ENCODE data around the gene CUBN.
A peak's percentile ranks its signal among the peaks of the same experiment; 100 is the strongest.

Gene CUBN

GRCh38 chr10:17101257-17101909 lies 28.2 kb downstream of the CUBN start:
- peak; percentile 59 for DNase-seq

- peak; percentile 83 for DNase-seq
These were observed 29.0 kb downstream of the CUBN start for GRCh38 chr10:17100586-17100985.

- no peak for DNase-seq
These were observed 31.6 kb downstream of the CUBN start for GRCh38 chr10:17098012-17098411.

GRCh38 chr10:17094844-17095243 lies 34.8 kb downstream of the CUBN start:
- no peak for DNase-seq

DNA sequence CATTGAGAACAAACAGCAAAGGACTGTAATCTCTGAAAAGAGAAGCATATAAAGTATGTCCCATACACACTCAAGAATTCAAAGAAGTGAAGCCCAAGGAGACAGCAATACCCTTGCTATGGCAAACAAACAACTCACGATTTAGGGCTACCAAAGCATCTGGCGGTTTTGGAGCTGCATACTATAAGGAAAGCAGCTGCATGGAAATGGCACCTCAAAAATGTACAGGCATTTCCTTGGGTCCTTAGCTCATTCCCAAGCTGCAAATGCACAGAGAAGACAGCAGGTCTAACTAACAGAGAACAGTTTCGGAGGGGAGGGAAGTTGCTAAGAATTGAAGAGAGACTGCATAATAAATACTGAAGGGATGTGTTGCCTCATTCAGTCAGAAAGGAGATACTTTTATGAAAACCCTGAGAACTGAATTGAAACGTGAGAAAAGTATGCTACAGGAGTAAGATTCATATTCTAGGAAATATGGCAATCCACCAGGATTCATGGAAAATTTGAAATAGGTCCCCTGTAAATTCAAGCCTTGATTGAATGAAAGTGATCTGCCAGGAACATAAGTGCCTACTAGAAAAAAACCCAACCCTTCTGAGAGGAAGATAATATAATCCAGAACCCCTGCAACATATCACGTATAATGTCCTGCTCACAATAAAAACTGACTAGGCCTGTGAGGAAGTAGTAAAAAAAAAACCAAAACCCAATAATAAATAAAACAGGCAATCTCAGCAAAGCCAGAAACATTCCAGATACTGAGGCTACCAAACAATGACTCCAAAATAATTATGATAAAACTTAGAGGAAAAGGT lies 36.4 kb downstream of the CUBN start:
- no peak for DNase-seq

DNA sequence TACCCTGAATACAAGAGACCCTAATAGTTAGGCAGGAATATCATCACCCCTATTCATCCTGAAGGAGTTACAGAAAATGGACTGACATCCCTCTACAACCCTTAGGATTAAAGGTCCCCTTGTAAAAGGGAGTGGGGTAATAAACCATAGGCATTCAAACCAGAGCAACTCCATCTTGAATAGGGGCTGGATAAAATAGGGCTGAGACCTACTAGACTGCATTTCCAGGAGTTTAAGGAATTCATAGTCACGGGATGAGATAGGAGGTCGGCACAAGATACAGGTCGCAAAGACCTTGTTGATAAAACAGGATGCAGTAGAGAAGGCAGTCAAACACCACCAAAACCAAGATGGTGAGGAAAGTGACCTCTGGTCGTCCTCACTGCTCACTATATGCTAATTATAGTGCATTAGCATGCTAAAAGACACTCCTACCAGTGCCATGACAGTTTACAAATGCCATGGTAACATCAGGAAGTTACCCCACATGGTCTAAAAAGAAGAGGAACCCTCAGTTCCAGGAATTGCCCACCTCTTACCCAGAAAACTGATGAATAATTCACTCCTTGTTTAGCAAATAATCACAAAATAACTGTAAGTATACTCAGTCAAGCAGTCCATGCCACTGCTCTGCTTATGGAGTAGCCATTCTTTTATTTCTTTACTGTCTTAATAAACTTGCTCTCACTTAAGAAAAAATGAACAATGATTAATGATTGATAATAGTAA lies 37.2 kb downstream of the CUBN start:
- no peak for DNase-seq

- DNase-seq, result no peak
These were observed 41.3 kb downstream of the CUBN start for GRCh38 chr10:17088118-17088806.

DNA sequence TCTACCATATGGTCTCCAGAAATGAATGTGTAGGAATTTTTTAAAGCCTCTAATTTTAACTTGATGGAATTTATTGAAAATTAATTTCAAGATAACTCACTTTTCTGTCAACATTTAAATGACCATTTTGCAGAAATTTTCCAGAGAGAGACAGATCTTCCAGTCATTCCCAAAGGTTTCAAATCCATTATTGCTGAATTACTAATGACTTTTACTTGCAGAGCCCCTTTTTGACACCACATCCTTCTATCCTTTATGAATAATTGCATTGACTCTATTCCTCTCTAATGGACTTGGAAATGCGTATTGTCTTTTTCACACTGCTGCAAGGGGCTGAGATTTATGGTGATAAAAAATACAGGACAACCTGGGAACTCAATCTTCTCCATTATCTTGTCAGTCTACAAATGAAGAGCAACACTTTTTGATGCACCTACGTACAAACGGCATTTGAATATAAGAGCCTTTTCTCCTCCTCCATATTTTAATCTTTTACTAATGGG lies 42.7 kb downstream of the CUBN start:
- DNase-seq, result no peak

- no peak for DNase-seq
These were observed 44.4 kb downstream of the CUBN start for GRCh38 chr10:17085011-17085725.

DNA sequence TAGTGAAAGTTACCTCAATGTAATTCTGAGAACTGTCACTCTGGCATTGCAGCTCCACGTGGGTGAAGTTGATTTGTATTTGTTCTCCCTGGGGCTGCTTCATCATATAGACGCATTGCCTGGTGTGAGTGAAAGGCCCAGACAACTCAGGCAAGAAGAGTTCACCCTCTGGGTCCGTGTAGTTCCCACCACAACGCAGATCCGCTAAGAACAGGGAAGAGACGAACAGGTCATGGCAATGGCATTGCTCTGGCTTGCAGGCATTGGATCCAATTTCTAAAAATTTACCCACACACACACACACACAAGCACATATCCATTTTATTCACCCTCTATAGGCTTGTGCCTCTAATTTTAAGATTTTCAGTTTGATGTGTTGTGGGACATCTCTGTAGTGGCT lies 45.4 kb downstream of the CUBN start:
- DNase-seq, result no peak

DNA sequence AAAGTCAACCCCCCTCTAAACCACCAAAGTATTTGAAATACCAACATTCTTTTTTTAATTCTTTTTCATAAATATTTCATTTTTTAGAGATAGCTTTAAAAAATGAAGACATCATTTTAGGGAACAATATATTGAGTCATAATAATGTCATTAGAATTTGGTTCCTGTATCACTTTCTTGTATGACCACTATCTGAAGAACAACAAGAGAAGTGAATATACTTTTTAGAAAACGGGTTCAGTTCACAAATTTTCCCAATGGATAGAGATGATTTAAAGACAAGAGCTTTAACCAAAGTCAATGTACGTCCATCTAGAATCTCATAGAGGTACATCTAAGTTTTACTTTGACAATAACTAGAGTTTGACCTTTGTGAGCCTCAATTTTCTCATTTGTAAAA lies 48.2 kb downstream of the CUBN start:
- no peak for DNase-seq

GRCh38 chr10:17077890-17078289 lies 51.7 kb downstream of the CUBN start:
- DNase-seq, result no peak

DNA sequence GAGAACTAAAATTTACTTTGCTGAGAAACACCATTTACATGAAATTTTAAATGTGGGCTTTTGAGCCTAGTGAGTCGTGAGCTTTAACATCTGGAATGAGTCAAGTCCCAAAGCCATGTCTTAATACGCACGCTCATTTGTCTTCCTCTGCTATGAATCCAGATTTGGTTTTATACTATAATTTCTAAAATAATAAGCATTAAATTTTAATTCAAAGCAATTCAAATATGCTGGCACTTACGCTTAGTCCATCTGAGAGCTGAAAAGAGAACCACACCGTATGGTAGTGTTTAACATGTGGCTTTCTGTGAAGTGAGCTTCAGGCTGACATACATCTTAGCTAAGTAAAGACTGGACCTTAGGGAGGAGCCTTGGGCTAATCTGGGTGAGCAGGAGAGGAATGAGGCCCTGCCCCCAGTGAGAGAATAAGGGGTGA lies 52.2 kb downstream of the CUBN start:
- DNase-seq, result no peak

DNA sequence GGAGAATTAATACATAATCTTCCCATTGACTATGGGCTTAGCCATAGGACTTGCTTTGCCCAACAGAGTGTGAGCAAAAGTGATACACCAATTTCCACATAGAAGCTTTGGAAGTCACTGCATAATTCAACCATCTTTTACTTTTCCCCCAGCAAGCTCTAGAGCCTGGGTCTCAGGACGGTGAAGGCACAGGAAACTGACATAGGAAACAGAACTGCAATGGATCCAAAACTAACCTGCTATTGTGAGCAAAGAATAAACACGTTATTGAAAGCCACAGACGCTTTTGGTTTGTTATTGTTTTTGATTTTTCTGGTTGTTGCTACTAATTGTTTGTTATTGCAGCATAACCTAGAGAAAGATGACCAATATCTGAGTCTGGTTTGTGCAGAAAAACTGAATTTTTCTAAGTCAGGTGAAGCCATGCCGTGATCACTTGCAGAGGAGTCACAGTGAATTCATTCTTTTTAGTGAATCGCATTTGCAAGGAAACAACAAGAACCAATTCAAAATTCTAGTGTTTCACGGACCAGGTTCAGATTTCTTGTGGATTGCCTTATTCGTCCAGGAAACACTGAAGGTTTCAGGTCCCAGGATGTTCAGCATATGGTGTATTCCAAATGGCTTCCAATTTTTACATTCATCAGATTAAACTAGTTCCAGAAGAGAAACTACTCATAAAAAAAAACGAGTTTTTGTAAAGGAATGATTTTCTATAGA lies 52.8 kb downstream of the CUBN start:
- no peak for DNase-seq

DNA sequence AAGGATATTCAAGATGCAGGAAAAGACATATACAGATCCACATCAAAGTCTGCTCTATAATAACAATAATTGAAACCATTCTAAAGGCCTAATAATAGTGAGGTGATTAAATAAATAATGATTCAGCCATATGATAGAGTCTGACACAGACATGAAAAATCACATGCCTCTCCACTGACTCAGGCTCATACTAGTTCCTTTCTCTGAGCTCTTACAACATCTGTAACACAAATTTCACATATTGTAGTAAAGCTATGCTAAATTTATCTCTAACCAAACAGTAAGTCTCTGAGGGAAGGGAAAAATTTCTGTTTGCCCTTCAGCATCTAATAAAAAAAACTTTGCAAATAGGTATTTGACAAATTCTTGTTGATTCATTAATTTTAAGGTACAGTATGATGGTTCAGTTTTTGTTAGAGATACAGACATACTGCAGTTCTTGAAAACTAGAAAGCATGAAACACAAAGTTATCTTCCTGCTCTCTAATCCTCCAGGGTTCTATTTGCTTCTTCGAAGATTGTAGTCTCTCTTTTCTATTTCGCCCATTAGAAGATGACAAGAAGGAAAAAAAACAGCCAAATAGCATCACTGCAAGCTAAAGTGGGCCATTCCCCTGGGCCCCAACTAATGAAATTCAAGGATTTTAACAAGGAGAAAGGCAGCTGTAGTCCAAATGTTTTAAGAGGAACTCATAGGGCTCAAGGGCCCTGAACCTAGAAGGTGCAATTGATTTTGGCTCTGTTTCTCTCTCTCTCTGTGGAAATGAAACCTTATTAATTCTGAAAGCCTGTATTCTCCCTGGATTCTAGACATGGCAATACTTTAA lies 53.9 kb downstream of the CUBN start:
- no peak for DNase-seq

DNA sequence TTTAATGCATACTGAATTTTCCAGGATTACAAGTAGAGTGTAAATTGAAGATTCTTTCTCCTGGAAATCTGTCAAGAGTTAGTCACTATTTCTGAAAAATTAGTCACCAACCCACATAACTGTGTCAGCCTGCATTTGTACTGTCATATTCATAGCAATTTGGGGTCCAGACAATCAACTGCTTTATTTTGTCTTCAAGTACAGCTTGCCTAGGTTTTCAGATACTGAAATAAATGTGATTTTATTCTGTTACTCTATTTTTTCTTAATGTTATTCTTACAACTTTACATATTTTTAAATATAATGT lies 55.1 kb downstream of the CUBN start:
- no peak for DNase-seq

DNA sequence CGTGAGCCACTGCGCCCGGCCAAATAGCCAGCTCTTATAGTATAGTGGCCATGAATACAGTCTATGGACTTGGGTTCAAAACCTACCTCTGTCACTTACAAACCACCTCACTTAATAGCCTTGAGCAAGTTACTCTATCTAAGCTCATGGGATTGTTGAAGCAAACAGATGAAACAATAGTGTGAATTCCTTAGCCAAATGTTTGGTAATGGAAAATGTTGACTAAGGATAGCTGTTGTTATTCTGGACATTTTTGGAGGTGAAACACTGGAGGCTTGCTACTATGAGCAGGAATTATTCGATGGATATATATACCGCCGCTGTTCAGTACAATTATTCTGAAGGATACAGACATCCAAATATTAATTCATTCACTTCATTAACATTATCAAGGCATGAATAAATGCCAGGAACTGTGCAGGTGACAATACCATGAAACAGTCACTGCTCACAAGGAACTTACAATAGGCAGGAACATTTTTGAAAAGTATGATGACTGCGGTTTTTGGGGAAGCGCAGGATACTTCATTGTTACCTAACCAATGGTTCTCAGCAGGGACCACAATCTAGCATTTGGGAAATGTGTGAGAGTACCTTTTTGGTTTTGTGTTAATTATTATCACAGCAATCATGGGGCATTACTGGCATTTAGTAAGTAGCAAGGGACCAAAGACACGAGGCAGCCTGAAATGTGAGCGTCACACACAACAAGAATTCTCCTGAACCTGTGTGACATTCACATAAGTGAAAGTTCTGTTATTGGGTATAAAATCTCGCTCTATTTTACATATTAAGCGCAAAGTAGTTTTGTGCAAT lies 55.7 kb downstream of the CUBN start:
- DNase-seq, result no peak

GRCh38 chr10:17068953-17069352 lies 60.7 kb downstream of the CUBN start:
- no peak for DNase-seq

GRCh38 chr10:17067376-17068264 lies 62.0 kb downstream of the CUBN start:
- no peak for DNase-seq

Data from islet precursor cell (in vitro differentiated cells).